Measurements from ENCODE around the gene FNDC8. TPM values are rescaled to one million over a fixed set of nuclear protein-coding genes. Genes with fewer than 3 reads are reported as not detected.

Gene FNDC8
- total RNA-seq, 2 donors from 2014 or later, result not detected

Other genes with a start within 250 kb of the FNDC8 start
- 1 to 10 TPM; 1.8 to 2.4 TPM for gene CCT6B, start 160.2 kb upstream of the FNDC8 start, total RNA-seq
- 10 to 100 TPM; 10.7 to 11.1 TPM for gene ZNF830, start 160.1 kb upstream of the FNDC8 start, total RNA-seq
- 10 to 100 TPM; 27.3 to 34.3 TPM for gene LIG3, start 141.1 kb upstream of the FNDC8 start, total RNA-seq
- 10 to 100 TPM; 19.8 to 23.0 TPM for gene RFFL, start 57.9 kb upstream of the FNDC8 start, total RNA-seq
- gene RAD51D, start 1.8 kb upstream of the FNDC8 start, total RNA-seq, result 10 to 100 TPM; 10.5 to 10.8 TPM
- gene NLE1, start 20.7 kb downstream of the FNDC8 start, total RNA-seq, result 1 to 10 TPM; 8.4 to 9.1 TPM
- gene UNC45B, start 26.2 kb downstream of the FNDC8 start, total RNA-seq, result not detected
- gene SLC35G3, start 72.8 kb downstream of the FNDC8 start, total RNA-seq, result not detected
- gene SLFN5, start 121.5 kb downstream of the FNDC8 start, total RNA-seq, result 10 to 100 TPM; 41.6 to 46.3 TPM

Measured in posterior vena cava (tissue), 2 donors.